RWPE1 (cell line): ENCODE results near the gene CTNNA3.

Source experiments
- CTCF ChIA-PET: fragments of 350-600 bp; sonication (Branson Sonifier 250); formaldehyde crosslinking; extraction: SDS; loops from one replicate; lab custom pipeline; 2021; lab: Yijun Ruan, JAX
- POLR2A ChIA-PET: fragments of 400-600 bp; formaldehyde crosslinking; extraction: SDS; loops from one replicate; lab custom pipeline; 2020; ENCODE audit warnings: antibody characterized with exemption; ENCODE audit not compliant: low non-redundant PET; lab: Yijun Ruan, JAX
- DNase-seq: peaks from one replicate; pipeline ENCODE4 v3.0.0; 2012; ENCODE audit warnings: low spot score
- H3K27ac ChIP-seq: fragments of 450-650 bp; 2 replicates; pipeline ENCODE4 v1.5.1; 2017
- TF ChIP-seq, protein P1 (sequence below): fragments of 450-650 bp; conservative IDR thresholded peaks from 2 replicates; pipeline ENCODE4 v1.5.1; 2017; ENCODE audit warnings: low read depth, mild to moderate bottlenecking

Gene CTNNA3

DNA sequence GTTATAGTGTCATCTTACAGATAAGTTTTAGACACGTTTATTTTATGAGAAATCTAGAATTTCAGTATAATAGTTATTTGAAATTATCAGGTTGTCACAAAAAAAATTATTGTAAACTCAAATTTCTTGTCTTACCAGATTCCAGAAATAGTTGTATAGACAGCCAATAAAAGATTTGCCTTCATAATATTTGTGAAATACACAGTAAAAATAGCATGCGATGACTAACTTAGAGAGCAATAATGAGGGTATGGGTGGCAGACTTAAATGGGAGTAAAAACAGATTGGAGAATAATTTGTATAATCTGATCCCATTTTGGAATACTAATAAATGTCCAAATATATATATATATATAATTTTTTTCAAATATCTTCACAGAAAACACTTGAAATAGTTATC lies 1457.7 kb downstream of the CTNNA3 start:
- no peak for DNase-seq
- no peak overlapping the region for H3K27ac ChIP-seq
- TF ChIP-seq, protein P1, sequence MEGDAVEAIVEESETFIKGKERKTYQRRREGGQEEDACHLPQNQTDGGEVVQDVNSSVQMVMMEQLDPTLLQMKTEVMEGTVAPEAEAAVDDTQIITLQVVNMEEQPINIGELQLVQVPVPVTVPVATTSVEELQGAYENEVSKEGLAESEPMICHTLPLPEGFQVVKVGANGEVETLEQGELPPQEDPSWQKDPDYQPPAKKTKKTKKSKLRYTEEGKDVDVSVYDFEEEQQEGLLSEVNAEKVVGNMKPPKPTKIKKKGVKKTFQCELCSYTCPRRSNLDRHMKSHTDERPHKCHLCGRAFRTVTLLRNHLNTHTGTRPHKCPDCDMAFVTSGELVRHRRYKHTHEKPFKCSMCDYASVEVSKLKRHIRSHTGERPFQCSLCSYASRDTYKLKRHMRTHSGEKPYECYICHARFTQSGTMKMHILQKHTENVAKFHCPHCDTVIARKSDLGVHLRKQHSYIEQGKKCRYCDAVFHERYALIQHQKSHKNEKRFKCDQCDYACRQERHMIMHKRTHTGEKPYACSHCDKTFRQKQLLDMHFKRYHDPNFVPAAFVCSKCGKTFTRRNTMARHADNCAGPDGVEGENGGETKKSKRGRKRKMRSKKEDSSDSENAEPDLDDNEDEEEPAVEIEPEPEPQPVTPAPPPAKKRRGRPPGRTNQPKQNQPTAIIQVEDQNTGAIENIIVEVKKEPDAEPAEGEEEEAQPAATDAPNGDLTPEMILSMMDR: no peak
- CTCF ChIA-PET: no interaction called here
- POLR2A ChIA-PET: no interaction called here

DNA sequence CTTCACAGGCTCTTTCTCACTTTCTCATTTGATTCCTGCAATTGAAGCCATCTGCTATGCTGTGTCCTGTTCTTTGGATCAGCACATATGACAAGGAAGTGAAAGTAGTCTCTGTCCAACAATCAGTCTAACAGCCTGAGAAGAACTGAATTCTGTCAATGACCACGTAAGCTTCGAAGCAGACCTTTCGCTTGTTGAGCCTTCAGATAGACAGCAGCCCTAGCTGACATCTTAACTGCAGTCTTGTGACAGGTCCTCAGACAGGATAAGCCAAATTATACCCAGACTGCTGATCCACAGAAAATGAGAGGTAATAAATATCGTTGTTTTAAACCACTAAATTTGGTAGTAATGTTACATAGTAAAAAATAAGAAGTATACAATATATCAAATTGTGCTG lies 1461.1 kb downstream of the CTNNA3 start:
- no peak overlapping the region for H3K27ac ChIP-seq
- TF ChIP-seq, protein P1: no peak
- DNase-seq: no peak
- ChIA-PET POLR2A (no interaction called here), CTCF (no interaction called here)

DNA sequence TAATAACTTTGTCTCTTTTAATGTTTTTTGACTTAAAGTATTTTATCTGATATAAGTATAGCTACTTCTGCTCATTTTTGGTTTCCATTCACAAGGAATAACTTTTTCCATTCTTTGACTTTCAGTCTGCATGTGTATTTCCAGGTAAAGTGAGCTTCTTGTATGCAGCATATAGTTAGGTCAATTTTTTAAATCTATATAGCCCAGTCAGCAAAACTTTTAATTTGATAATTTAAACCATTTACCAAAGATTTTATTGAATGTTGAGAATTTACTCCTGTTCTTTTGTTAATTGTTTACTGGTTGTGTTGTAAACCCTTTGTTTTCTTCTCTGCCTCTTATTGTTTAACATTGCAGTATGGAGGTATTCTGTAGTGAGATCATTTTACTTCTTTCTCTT lies 1467.1 kb downstream of the CTNNA3 start:
- H3K27ac ChIP-seq: no peak overlapping the region
- ChIA-PET CTCF (no interaction called here), POLR2A (no interaction called here)
- DNase-seq: no peak
- TF ChIP-seq, protein P1: no peak

DNA sequence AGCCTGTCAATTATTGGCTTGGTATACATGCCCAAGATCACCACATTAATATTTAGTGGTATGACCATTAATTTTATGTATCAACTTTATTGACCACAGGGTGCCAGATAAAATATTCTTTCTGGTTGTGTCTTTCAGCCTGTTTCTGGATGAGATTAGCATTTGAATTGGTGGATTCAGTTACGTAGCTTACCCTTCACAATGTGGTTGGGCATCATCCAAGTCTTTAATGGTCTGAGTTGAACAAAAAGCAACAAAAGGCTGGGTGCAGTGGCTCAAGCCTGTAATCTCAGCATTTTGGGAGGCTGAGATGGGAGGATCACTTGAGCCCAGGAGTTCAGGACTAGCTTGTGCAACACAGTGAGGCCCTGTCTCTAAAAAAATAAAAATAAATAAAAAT lies 1472.3 kb downstream of the CTNNA3 start:
- H3K27ac ChIP-seq: no peak overlapping the region
- TF ChIP-seq, protein P1: no peak
- ChIA-PET POLR2A (no interaction called here), CTCF (no interaction called here)
- DNase-seq: no peak

DNA sequence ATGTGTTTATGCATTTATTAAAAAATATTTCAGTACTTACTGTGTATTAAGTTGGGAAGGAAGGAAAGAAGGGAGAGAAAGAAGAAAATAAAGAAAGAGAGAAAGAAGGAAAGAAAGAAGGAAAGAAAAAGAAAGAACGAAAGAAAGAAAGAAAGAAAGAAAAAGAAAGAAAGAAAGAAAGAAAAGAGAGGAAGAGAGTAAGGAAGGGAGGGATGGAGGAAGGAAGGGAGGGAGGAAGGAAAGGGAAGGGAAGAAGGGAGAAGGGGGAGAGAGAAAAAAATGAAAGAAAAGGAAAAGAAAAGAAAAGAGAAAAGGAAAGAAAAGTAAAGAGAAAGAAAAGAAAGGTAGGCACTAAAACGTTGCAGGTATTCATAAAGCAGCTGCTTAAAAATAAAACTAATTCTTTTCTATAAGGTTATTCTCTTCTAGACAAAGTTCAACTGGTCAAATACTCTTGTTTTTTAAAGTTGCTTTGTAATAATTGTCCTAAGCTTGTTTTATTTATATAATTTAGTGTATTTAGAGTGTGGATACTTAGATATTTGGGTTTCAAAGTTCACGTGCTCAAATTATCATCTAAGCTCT lies 1473.4 kb downstream of the CTNNA3 start:
- ChIA-PET POLR2A (no interaction called here), CTCF (interaction anchor here (0.6 to 0.7 kb wide), 2 partner anchors 42 to 231 kb away, joined by 3 read pairs; no protein-coding TSS in a partner anchor)
- DNase-seq: no peak
- TF ChIP-seq, protein P1: no peak
- H3K27ac ChIP-seq: no peak overlapping the region

DNA sequence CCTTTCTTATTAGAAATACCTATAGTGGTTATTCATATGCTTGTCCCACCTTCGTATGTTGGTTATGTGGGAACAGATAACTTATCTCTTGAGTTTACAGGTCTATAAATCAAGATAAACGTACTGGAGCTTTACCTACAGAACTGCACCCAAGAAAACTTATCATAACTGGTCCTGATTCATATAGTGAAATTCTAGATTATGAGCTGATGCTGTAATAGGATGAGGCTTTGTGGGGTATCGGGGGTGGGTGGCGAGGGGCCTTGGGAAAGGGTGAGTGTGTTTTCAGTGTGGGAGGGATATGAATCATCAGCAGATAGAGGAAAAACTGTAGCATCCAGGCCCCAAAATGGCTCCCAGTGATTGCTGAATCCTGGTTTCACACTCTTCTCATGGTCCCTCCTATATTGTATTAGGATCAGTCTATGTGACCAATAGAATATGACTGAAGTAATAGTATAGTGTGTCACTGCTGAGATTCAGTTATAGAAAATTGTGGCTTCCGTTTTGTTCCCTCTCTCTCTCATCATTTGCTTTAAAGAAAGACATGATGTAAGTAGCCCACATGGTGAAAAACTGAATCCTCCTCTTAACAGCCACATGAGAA lies 1476.9 kb downstream of the CTNNA3 start:
- H3K27ac ChIP-seq: no peak overlapping the region
- ChIA-PET POLR2A (no interaction called here), CTCF (interaction anchor here (0.5 kb wide), 1 partner anchor 39 kb away, joined by 3 read pairs; no protein-coding TSS in a partner anchor)
- TF ChIP-seq, protein P1: no peak
- no peak for DNase-seq
